Measurements from ENCODE around the gene METTL25B. TPM values are rescaled to one million over a fixed set of nuclear protein-coding genes. Genes with fewer than 3 reads are reported as not detected.

METTL25B gene
- total and polyA plus RNA-seq, 2 of the 4 experiments (the other 2 are of a cell fraction): 2.3 to 10.1 TPM

DNA sequence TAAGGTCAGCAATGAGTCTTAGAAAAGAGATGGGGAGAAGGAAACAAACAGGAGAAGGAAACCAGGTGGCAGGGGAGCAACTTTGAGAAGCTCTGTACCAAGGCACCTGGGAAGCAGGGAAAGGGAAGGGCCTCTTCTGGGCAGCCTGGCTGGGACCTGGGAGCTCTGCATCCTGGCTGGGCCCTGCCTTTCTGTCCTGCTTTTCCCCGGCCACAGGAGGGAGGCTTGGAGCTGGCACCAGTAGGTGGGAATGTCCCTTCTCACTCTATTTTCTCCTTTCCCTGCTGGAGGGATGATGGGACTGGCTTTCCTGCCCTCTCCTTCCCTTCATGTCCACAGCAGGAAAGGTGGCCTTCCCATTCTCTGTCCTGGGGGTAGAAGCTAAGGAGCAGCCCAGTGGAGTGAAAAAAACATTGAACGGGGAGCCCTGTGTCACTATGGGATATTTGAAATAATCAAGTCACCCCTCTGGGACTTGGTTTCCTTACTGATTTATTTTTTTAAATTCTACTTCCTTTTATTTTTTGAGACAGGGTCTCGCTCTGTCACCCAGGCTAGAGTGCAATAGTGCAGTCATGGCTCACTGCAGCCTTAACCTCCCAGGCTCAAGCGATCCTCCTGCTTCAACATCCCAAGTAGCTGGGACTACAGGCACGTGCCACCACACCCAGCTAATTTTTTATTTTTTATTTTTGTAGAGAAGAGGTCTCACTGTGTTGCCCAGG, 45.9 kb upstream of the METTL25B start (continued):
- TF ChIP-seq FOS (IDR thresholded peaks at IDR 0.05; ENCODE audit: low read depth, low read length): no peak
- TF ChIP-seq MXI1 (IDR thresholded peaks at IDR 0.05; ENCODE audit: borderline replicate concordance, low read depth, low read length): no peak
- no peak for TF ChIP-seq MAFK (IDR thresholded peaks at IDR 0.05; ENCODE audit: low read depth, low read length)
- no peak for TF ChIP-seq RCOR1 (IDR thresholded peaks at IDR 0.05; ENCODE audit: insufficient replicate concordance, low read length)
- TF ChIP-seq BHLHE40 (IDR thresholded peaks at IDR 0.05; ENCODE audit: low read depth, low read length): no peak

- ChIA-PET CTCF (interaction anchor here (0.6 to 1.2 kb wide), 3 partner anchors 19 to 206 kb away, joined by 3 to 4 read pairs (median 3); no protein-coding TSS in a partner anchor), POLR2A (ENCODE audit: unreplicated experiment) (no interaction called here)
- Histone ChIP-seq H4K20me1 (ENCODE audit: insufficient read depth, low read length) (no peaks in the 10 kb centered on the region), H2AK9ac (replicated peaks; ENCODE audit: low read depth, low read length, poor library complexity) (no peak overlapping the region), H3K9me3 (ENCODE audit: control insufficient read depth, insufficient read depth, low read length) (no peaks in the 10 kb centered on the region), H3K14ac (replicated peaks; ENCODE audit: low read depth, low read length) (no peak overlapping the region), H2AFZ (replicated peaks; ENCODE audit: low read length, poor library complexity) (peak overlapping the region; percentile 1), H2BK120ac (ENCODE audit: low read depth, low read length) (no peak overlapping the region), H3K18ac (ENCODE audit: low read depth, low read length) (no peak overlapping the region), H3K4me1 (ENCODE audit: control insufficient read depth, insufficient read depth, low read length) (0 out of 2 replicates have a peak, but pooled peaks cover 2% of the 10 kb centered on the region), H3K27ac (ENCODE audit: insufficient read depth, low read length) (no peak overlapping the region), H2AK5ac (ENCODE audit: low read depth, low read length) (no peak overlapping the region), H3K4ac (ENCODE audit: low read depth, low read length) (no peak overlapping the region), H2BK15ac (ENCODE audit: low read depth, low read length) (no peak overlapping the region), H3K79me1 (ENCODE audit: low read depth in 1 of 2, low read length in 2 of 2) (no peaks in the 10 kb centered on the region), H3K56ac (ENCODE audit: extremely low read depth, insufficient read depth, low read length) (no peak overlapping the region), H3K36me3 (ENCODE audit: control insufficient read depth, insufficient read depth, low read length) (no peaks in the 10 kb centered on the region), H3K27me3 (ENCODE audit: control insufficient read depth, insufficient read depth, low read length) (peaks cover 25% of the 10 kb centered on the region), H3K23ac (ENCODE audit: low read depth, low read length) (no peak overlapping the region), H3K4me2 (ENCODE audit: low read depth, low read length) (no peak overlapping the region), H2BK20ac (ENCODE audit: low read depth, low read length) (no peak overlapping the region), H2BK5ac (ENCODE audit: low read depth, low read length, poor library complexity, severe bottlenecking) (no peak overlapping the region), H3K4me3 (ENCODE audit: insufficient read depth, low read depth, low read length) (no peak overlapping the region), H4K5ac (ENCODE audit: low read depth, low read length) (no peak overlapping the region), H4K8ac (ENCODE audit: low read depth in 2 of 2, low read length in 2 of 2) (no peak overlapping the region), H3K9ac (ENCODE audit: low read depth, low read length) (no peak overlapping the region), H4K91ac (ENCODE audit: insufficient read depth, low read depth, low read length) (no peak overlapping the region), H3K9me1 (ENCODE audit: insufficient read depth, low read length) (no peaks in the 10 kb centered on the region)
- no TSS peak for BruUV-seq (replicated peaks)
- intact Hi-C loops (cut with micrococcal nuclease): no loop called here
- in situ Hi-C loops (cut with MboI; ENCODE audit: low sequenced_read_pairs): no loop called here
- TF ChIP-seq USF2 (IDR thresholded peaks at IDR 0.05; ENCODE audit: low read depth, low read length): no peak
- TF ChIP-seq BHLHE40 (IDR thresholded peaks at IDR 0.05; ENCODE audit: low read depth, low read length): no peak
- TF ChIP-seq FOS (IDR thresholded peaks at IDR 0.05; ENCODE audit: low read depth, low read length): no peak
- TF ChIP-seq, protein P1, sequence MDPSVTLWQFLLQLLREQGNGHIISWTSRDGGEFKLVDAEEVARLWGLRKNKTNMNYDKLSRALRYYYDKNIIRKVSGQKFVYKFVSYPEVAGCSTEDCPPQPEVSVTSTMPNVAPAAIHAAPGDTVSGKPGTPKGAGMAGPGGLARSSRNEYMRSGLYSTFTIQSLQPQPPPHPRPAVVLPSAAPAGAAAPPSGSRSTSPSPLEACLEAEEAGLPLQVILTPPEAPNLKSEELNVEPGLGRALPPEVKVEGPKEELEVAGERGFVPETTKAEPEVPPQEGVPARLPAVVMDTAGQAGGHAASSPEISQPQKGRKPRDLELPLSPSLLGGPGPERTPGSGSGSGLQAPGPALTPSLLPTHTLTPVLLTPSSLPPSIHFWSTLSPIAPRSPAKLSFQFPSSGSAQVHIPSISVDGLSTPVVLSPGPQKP (IDR thresholded peaks at IDR 0.05; ENCODE audit: borderline replicate concordance, low read depth, low read length): no peak
- no peak for TF ChIP-seq RAD21 (IDR thresholded peaks at IDR 0.05; ENCODE audit: low read length)
- no peak for TF ChIP-seq CHD1 (IDR thresholded peaks at IDR 0.05; ENCODE audit: low read depth, low read length)
- TF ChIP-seq NFE2L2 (IDR thresholded peaks at IDR 0.05; ENCODE audit: low read depth, low read length): no peak
- no peak for TF ChIP-seq CEBPB (IDR thresholded peaks at IDR 0.05; ENCODE audit: low read depth, low read length)
- no peak for TF ChIP-seq MAZ (IDR thresholded peaks at IDR 0.05; ENCODE audit: borderline replicate concordance, low read depth, low read length)
- DNase-seq (peak; percentile 76), ATAC-seq (ENCODE audit: low read depth) (peak; percentile 38)
- WGBS, 2 experiments (ENCODE audit: extremely low coverage in 2 of 2, insufficient read length in 1 of 2): 83% methylated on average over 2 of the region's 5 CpGs; no CpG with 5 or more reads in 1 of the 2 experiments
- dilution Hi-C loops (cut with HindIII; ENCODE audit: low sequenced_read_pairs, unreplicated experiment): no loop called here
Observed at GRCh38 chr1:156684227-156684782, 44.0 kb upstream of the METTL25B start.

Measured in IMR-90 (cell line).